ENCODE results near the gene SYNRG. TPM values are rescaled to one million over a fixed set of nuclear protein-coding genes. Genes with fewer than 3 reads are reported as not detected.

SYNRG gene
- total and polyA plus RNA-seq, 2 of the 13 experiments (the other 11 are each of a cell fraction or from before 2014, with no cell fraction given) = 7.3 to 8.7 TPM

- TF ChIP-seq SNAPC4 (CRISPR knock-in tag; IDR thresholded peaks at IDR 0.05) = no peak
- no peak for TF ChIP-seq ZBTB33 (CRISPR knock-in tag; IDR thresholded peaks at IDR 0.05)
- peak; percentile 37; the same call in 1 of the 2 replicates for TF ChIP-seq MYC (CRISPR knock-in tag; IDR thresholded peaks at IDR 0.05; ENCODE audit: borderline replicate concordance)
- no peak for TF ChIP-seq HNF4A (CRISPR knock-in tag; IDR thresholded peaks at IDR 0.05)
- peak; percentile 54 for TF ChIP-seq HNRNPK (IDR thresholded peaks at IDR 0.05; ENCODE audit: low read depth, low read length, poor library complexity, severe bottlenecking)
- TF ChIP-seq ZFP1 (CRISPR knock-in tag; IDR thresholded peaks at IDR 0.05) = no peak
- no peak for TF ChIP-seq CREM (IDR thresholded peaks at IDR 0.05)
- TF ChIP-seq CREM (CRISPR knock-in tag; IDR thresholded peaks at IDR 0.05) = no peak
- no peak for TF ChIP-seq CEBPG (CRISPR knock-in tag; IDR thresholded peaks at IDR 0.05)
- TF ChIP-seq KDM6A (CRISPR knock-in tag; IDR thresholded peaks at IDR 0.05; ENCODE audit: low read depth) = no peak
- no peak for TF ChIP-seq ZNF782 (CRISPR knock-in tag; IDR thresholded peaks at IDR 0.05; ENCODE audit: borderline replicate concordance)
- TF ChIP-seq NKX3-1 (CRISPR knock-in tag; IDR thresholded peaks at IDR 0.05) = no peak
- no peak for TF ChIP-seq REPIN1 (CRISPR knock-in tag; IDR thresholded peaks at IDR 0.05; ENCODE audit: borderline replicate concordance, low read depth)
- peak; percentile 12; the same call in 1 of the 2 replicates for TF ChIP-seq PATZ1 (CRISPR knock-in tag; IDR thresholded peaks at IDR 0.05)
- TF ChIP-seq HDAC6 (IDR thresholded peaks at IDR 0.05; ENCODE audit: low read depth, low read length) = no peak
- TF ChIP-seq ZNF446 (CRISPR knock-in tag; IDR thresholded peaks at IDR 0.05) = 0 out of 2 replicates have a peak, but pooled peaks have one; percentile 42
- 0 out of 2 replicates have a peak, but pooled peaks have one; percentile 26 for TF ChIP-seq ZNF580 (CRISPR knock-in tag; IDR thresholded peaks at IDR 0.05; ENCODE audit: borderline replicate concordance, low read depth)
- no peak for TF ChIP-seq ZNF598 (CRISPR knock-in tag; IDR thresholded peaks at IDR 0.05; ENCODE audit: borderline replicate concordance)
- TF ChIP-seq ZNF326 (CRISPR knock-in tag; IDR thresholded peaks at IDR 0.05; ENCODE audit: borderline replicate concordance) = no peak
Observed at GRCh38 chr17:37490022-37490587, 119.1 kb downstream of the SYNRG start (continued).

Measured in HepG2 (cell line).